Sigmoid colon (tissue), 7 donors: ENCODE measurements around the gene FOXS1. TPM values are rescaled to one million over a fixed set of nuclear protein-coding genes. Genes with fewer than 3 reads are reported as not detected.

ENCODE experiments used
- DNase-seq: peaks from one replicate; pipeline ENCODE4 v3.0.0-alpha.2; 2019
- H3K27ac ChIP-seq, 4 donors: fragments of 200-600 bp; sonication (generic); one replicate each; pipeline ENCODE4 v1.5.1; 2016 to 2019; ENCODE audit warnings: mild to moderate bottlenecking in 1 of 4
- H3K27me3 ChIP-seq, 3 donors: fragments of 200-600 bp; sonication (generic); one replicate each; pipeline ENCODE4 v1.5.1; 2019; ENCODE audit warnings: mild to moderate bottlenecking in 1 of 3
- H3K36me3 ChIP-seq, 4 donors: fragments of 200-600 bp; sonication (generic); one replicate each; pipeline ENCODE4 v1.5.1; 2016 to 2019
- H3K4me1 ChIP-seq, 4 donors: fragments of 200-600 bp; sonication (generic); one replicate each; pipeline ENCODE4 v1.5.1; 2017 to 2019
- H3K4me3 ChIP-seq, 4 donors: fragments of 200-600 bp; sonication (generic); one replicate each; pipeline ENCODE4 v1.5.1; 2017 to 2019; ENCODE audit warnings: mild to moderate bottlenecking in 2 of 4, moderate library complexity in 1 of 4
- H3K9me3 ChIP-seq, 4 donors: fragments of 200-600 bp in 3 of 4; sonication (generic) in 3 of 4; one replicate each; pipeline versions ENCODE4 v1.5.1 to v1.6.1; 2013 to 2019
- EP300 ChIP-seq, 4 donors: sonication (generic); formaldehyde crosslinking; IDR thresholded peaks; one replicate each; pipeline ENCODE4 v1.6.1; 2017; ENCODE audit warnings: antibody characterized with exemption in 4 of 4
- POLR2A ChIP-seq, 2 donors: fragments of 450-650 bp; IDR thresholded peaks; one replicate each; pipeline ENCODE4 v1.6.1; 2016; ENCODE audit warnings: antibody characterized with exemption in 2 of 2, mild to moderate bottlenecking in 2 of 2, moderate library complexity in 2 of 2
- POLR2AphosphoS5 ChIP-seq, 4 donors: sonication (generic); formaldehyde crosslinking; IDR thresholded peaks; one replicate each; pipeline ENCODE4 v1.6.1; 2017; ENCODE audit warnings: antibody characterized with exemption in 4 of 4
- WGBS, 2 donors: extraction: QIAGEN DNeasy Blood & Tissue Kit; methylation state at CpG; one replicate each; pipeline ENCODE4 v1.1.7; 2013; 5-methylcytosine and 5-hydroxymethylcytosine counted together
- intact Hi-C: fragments of 100-400 bp; cut with DNase I; formaldehyde crosslinking; loops from one replicate; pipeline ENCODE4 v1.15.1; 2023
- polyA plus RNA-seq, 3 donors: library from polyadenylated mRNA; stranded (reverse); fragments of 200-250 nt; gene quantifications; one replicate each; pipeline ENCODE4 v1.2.3, GENCODE V29; 2013
- total RNA-seq, 4 donors: library from RNA; depleted of rRNA; stranded (reverse); fragments of >200 nt; gene quantifications; one replicate each; pipeline ENCODE4 v1.1.0, GENCODE V29; 2016
- TF ChIP-seq, protein P1 (sequence below), 4 experiments: fragments of 450-650 bp in 3 of 4; fragments of 200-600 bp in 1 of 4; IDR thresholded peaks; one replicate each; pipeline ENCODE4 v1.5.1; 2016 to 2019; ENCODE audit warnings: antibody characterized with exemption in 4 of 4, mild to moderate bottlenecking in 3 of 4, moderate library complexity in 2 of 4
- donor health status: healthy with polysubstance abuse.
- donor health status: Bipolar disorder and iron deficiency.
- donor health status: healthy.

The FOXS1 gene
- total and polyA plus RNA-seq, 7 donors = 0.60 to 0.66 TPM; not detected in 5

DNA sequence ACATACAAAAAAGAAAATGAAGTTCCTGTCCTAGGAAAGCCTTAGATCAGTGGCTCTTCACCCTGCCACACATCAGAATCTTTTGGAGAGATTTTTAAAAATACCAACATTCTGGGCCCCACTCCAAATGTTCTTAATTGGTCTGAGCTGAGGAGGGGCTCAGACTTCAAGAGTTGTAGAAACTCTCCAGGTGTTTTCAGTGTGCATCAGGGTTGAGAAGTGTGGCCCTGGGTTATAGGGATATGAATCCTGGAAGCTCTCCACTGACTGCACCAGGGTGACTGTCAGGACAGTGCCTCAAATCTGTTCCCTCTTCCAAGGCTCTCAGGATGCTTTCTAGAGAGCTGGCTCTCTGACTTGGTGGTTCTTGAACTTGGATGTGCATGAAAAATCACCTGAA is 31.8 kb downstream of the FOXS1 start:
- H3K27ac ChIP-seq = no peak overlapping the region

DNA sequence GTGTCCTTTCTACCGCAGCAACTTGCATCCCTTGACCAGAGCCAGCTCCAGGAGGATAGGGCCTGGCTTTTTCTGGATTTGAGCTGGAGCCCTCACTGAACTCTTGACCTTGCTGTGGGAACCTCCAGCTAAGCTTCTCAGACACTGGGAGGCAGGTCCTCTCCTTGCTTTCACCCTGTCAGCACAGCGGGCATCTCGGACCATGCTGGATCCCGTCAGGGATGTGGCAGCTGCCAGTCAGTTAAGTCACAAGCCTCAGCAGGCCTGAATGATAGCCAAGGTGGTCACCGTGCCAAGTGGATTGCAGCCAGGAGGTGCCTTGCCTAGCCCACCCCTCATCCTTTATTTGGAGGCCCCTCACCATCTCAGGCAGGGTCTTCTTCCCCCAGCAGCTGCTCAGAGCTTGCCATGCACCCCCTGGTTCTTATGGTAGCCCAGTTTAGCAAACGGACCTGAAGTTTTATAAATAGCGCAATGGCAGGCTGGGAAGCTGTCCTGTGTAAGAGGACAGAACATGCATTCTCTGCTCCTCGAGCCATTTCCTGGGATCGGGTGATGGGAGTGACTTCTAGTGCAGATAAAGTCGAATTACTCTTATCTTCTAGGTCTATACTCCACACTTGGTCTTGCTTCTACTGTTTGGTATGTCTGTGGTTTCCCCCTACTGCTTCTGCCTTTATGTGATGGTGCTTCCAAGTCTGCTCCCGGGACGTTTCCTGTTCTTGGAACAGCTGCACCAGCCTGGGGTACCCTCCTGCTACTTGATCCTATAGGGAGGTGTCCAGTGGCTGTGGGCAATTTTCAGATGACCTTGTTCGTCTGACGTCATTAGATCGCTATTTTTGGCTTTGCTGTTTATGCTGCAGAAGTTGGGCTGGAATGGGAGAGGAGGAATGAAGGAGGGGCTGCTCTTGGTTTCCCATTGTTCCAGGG is 33.3 kb downstream of the FOXS1 start:
- TF ChIP-seq POLR2A (IDR thresholded peaks at IDR 0.05) (no peak), EP300 (IDR thresholded peaks at IDR 0.05) (no peak), POLR2AphosphoS5 (IDR thresholded peaks at IDR 0.05) (no peak)
- TF ChIP-seq, protein P1, sequence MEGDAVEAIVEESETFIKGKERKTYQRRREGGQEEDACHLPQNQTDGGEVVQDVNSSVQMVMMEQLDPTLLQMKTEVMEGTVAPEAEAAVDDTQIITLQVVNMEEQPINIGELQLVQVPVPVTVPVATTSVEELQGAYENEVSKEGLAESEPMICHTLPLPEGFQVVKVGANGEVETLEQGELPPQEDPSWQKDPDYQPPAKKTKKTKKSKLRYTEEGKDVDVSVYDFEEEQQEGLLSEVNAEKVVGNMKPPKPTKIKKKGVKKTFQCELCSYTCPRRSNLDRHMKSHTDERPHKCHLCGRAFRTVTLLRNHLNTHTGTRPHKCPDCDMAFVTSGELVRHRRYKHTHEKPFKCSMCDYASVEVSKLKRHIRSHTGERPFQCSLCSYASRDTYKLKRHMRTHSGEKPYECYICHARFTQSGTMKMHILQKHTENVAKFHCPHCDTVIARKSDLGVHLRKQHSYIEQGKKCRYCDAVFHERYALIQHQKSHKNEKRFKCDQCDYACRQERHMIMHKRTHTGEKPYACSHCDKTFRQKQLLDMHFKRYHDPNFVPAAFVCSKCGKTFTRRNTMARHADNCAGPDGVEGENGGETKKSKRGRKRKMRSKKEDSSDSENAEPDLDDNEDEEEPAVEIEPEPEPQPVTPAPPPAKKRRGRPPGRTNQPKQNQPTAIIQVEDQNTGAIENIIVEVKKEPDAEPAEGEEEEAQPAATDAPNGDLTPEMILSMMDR (IDR thresholded peaks at IDR 0.05) = no peak

More for the DNA sequence above, 31.8 kb downstream of the FOXS1 start:
- H3K9me3 ChIP-seq = no peaks in the 10 kb centered on the region
- intact Hi-C loops = no loop called here
- DNase-seq = no peak
- H3K4me3 ChIP-seq = no peak overlapping the region
- H3K4me1 ChIP-seq = peaks cover 0 to 11% (median 3%) of the 10 kb centered on the region in 4 donors
- no peaks in the 10 kb centered on the region for H3K27me3 ChIP-seq
- TF ChIP-seq, protein P1 (IDR thresholded peaks at IDR 0.05) = no peak
- TF ChIP-seq EP300 (IDR thresholded peaks at IDR 0.05) = no peak
- no peak for TF ChIP-seq POLR2A (IDR thresholded peaks at IDR 0.05)
- no peak for TF ChIP-seq POLR2AphosphoS5 (IDR thresholded peaks at IDR 0.05)
- H3K36me3 ChIP-seq = no peaks in the 10 kb centered on the region

DNA sequence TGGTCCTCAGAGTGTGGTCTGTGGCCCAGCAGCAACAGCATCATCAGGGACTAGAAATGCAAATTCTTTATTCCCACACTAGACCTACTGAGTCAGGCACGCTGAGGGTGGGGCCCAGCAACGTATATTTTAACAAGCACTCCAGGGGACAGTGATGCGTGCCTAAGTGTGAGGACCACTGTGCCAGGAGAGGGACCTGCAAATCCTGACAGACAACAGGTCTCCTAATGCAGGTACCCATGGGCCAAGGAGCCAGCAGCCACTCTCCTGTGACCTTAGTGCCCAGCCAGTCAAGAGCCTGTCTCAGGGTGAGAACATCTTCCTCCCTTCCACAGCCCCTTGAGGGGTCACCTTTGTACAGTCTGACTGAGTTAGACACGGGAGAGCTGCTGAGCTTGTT is 34.2 kb downstream of the FOXS1 start:
- peak overlapping the region in 1 of 4 donors; percentile 20 for H3K27ac ChIP-seq
- H3K9me3 ChIP-seq = no peaks in the 10 kb centered on the region
- H3K4me3 ChIP-seq = no peak overlapping the region
- no peaks in the 10 kb centered on the region for H3K36me3 ChIP-seq
- peaks cover 0 to 11% (median 3%) of the 10 kb centered on the region in 4 donors for H3K4me1 ChIP-seq
- intact Hi-C loops = no loop called here
- 93% methylated on average over 4 of the region's 4 CpGs for WGBS, 2 donors
- DNase-seq = no peak
- TF ChIP-seq POLR2AphosphoS5 (IDR thresholded peaks at IDR 0.05) = no peak
- TF ChIP-seq, protein P1 (IDR thresholded peaks at IDR 0.05) = no peak
- no peaks in the 10 kb centered on the region for H3K27me3 ChIP-seq

More for the DNA sequence above, 33.3 kb downstream of the FOXS1 start:
- Histone ChIP-seq H3K36me3 (no peaks in the 10 kb centered on the region), H3K27ac (no peak overlapping the region), H3K9me3 (no peaks in the 10 kb centered on the region), H3K4me1 (peaks cover 0 to 11% (median 3%) of the 10 kb centered on the region in 4 donors), H3K4me3 (no peak overlapping the region), H3K27me3 (no peaks in the 10 kb centered on the region)
- WGBS, 2 donors = 69 to 80% methylated on average over 15 of the region's 15 CpGs
- intact Hi-C loops = no loop called here
- DNase-seq = no peak

DNA sequence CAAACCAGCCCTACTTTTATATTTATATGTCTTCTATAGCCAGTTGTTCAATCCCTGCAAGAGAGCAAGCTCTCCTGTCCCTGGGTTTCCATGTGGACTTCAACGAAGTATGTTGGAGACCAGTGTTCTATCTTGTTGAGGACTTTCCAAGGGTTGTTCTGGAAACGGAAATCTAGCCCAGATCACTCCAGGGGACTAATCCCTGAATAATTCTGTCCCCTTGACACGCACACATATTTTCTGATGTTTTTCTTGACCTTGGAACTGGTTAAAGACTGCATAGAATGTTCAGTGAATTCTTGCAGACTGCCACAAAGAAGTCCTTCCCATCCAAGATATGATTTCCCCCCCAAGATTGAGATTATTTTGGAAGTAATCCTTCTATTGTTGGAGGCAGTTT is 35.7 kb downstream of the FOXS1 start:
- no peak overlapping the region for H3K4me3 ChIP-seq
- DNase-seq = no peak
- H3K9me3 ChIP-seq = no peaks in the 10 kb centered on the region
- H3K4me1 ChIP-seq = peaks cover 0 to 11% (median 0%) of the 10 kb centered on the region in 4 donors
- TF ChIP-seq POLR2AphosphoS5 (IDR thresholded peaks at IDR 0.05) (no peak), POLR2A (IDR thresholded peaks at IDR 0.05) (no peak), EP300 (IDR thresholded peaks at IDR 0.05) (no peak)
- TF ChIP-seq, protein P1 (IDR thresholded peaks at IDR 0.05) = no peak
- H3K36me3 ChIP-seq = no peaks in the 10 kb centered on the region
- H3K27me3 ChIP-seq = no peaks in the 10 kb centered on the region
- intact Hi-C loops = no loop called here
- no peak overlapping the region for H3K27ac ChIP-seq
- WGBS, 2 donors = 87 to 94% methylated on average over 3 of the region's 3 CpGs
